ENCODE results near the gene ALDH16A1. TPM values are rescaled to one million over a fixed set of nuclear protein-coding genes. Genes with fewer than 3 reads are reported as not detected.

Gene ALDH16A1
- total and polyA plus RNA-seq, 2 experiments from 2014 or later, result 29.9 to 38.7 TPM

DNA sequence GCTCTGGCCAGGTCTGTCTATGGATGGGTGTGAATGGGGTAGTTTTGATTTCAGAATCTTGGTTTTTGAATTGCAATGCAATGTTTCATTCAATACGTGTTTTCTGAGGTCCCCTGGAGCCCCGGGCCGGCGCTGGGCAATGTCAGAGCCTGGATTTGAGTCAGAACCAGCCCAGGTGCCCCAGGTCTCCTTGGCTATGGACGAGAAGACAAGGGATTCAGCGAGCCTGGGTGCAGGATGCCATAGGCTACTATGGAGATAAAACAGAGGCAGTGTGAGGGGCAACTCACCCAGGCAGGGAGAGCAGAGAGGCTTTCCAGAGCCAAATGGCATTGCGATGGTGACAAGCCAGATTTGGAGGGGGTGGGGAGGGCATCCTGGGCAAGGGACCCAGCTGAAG lies 33.2 kb downstream of the ALDH16A1 start:
- DNase-seq (ENCODE audit: low spot score), result no peak
- Histone ChIP-seq H2AFZ (no peak overlapping the region), H3K4me3 (no peak overlapping the region), H3K27ac (no peak overlapping the region), H3K9me2 (replicated peaks; ENCODE audit: insufficient read depth) (no peaks in the 10 kb centered on the region), H3K79me2 (peaks cover 37% of the 10 kb centered on the region), H4K20me1 (ENCODE audit: insufficient read depth, poor library complexity, severe bottlenecking) (peaks cover 33% of the 10 kb centered on the region), H3K27me3 (no peaks in the 10 kb centered on the region), H3K9me3 (ENCODE audit: low read depth) (no peaks in the 10 kb centered on the region), H3K4me1 (ENCODE audit: insufficient read depth) (peaks cover 20% of the 10 kb centered on the region), H3K4me2 (no peak overlapping the region), H3K36me3 (replicated peaks; ENCODE audit: insufficient read depth, low read depth) (peaks cover 5% of the 10 kb centered on the region)
- WGBS (ENCODE audit: low lambda C conversion rate, missing lambda C conversion rate), result 94% methylated on average over 7 of the region's 7 CpGs
- TF ChIP-seq, protein P1, sequence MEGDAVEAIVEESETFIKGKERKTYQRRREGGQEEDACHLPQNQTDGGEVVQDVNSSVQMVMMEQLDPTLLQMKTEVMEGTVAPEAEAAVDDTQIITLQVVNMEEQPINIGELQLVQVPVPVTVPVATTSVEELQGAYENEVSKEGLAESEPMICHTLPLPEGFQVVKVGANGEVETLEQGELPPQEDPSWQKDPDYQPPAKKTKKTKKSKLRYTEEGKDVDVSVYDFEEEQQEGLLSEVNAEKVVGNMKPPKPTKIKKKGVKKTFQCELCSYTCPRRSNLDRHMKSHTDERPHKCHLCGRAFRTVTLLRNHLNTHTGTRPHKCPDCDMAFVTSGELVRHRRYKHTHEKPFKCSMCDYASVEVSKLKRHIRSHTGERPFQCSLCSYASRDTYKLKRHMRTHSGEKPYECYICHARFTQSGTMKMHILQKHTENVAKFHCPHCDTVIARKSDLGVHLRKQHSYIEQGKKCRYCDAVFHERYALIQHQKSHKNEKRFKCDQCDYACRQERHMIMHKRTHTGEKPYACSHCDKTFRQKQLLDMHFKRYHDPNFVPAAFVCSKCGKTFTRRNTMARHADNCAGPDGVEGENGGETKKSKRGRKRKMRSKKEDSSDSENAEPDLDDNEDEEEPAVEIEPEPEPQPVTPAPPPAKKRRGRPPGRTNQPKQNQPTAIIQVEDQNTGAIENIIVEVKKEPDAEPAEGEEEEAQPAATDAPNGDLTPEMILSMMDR (IDR thresholded peaks at IDR 0.05; ENCODE audit: poor library complexity), result no peak
- TF ChIP-seq EZH2phosphoT487 (IDR thresholded peaks at IDR 0.05; ENCODE audit: low read depth, severe bottlenecking, unreplicated experiment), result no peak

DNA sequence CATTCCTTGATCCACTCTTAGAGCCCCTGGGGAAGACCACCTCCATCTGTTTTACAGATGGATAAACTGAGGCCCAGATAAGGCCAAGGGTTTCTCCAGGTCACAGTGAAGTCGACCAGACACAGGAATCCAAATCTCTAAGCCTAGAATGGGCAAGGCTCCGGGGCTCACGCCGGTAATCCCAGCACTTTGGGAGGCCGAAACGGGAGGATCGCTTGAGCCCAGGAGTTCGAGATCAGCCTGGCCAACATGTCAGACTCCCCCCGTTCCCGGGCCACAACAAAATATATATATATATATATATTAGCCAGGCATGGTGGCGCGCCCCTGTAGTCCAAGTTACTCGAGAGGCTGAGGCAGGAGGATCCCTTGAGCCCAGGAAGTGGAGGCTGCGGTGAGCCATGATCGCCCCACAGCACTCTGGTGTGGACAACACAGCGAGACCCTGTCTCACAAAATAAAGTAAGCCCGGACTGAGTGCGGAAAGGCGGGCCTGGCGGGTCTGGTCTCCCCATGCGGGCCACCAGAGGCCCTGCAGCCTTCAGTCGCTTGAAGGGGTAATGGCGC lies 33.8 kb downstream of the ALDH16A1 start:
- H3K9me2 ChIP-seq (replicated peaks; ENCODE audit: insufficient read depth), result no peaks in the 10 kb centered on the region
- no peaks in the 10 kb centered on the region for H3K9me3 ChIP-seq (ENCODE audit: low read depth)
- peaks cover 37% of the 10 kb centered on the region for H3K79me2 ChIP-seq
- H3K4me3 ChIP-seq, result no peak overlapping the region
- TF ChIP-seq EZH2phosphoT487 (IDR thresholded peaks at IDR 0.05; ENCODE audit: low read depth, severe bottlenecking, unreplicated experiment) (no peak), EZH2 (IDR thresholded peaks at IDR 0.05; ENCODE audit: borderline replicate concordance) (no peak)
- H3K27me3 ChIP-seq, result no peaks in the 10 kb centered on the region
- peak overlapping the region; percentile 64 for H3K4me2 ChIP-seq
- peak overlapping the region; percentile 51 for H3K27ac ChIP-seq
- H3K4me1 ChIP-seq (ENCODE audit: insufficient read depth), result peaks cover 20% of the 10 kb centered on the region
- peak overlapping the region; percentile 64 for H2AFZ ChIP-seq
- peaks cover 33% of the 10 kb centered on the region for H4K20me1 ChIP-seq (ENCODE audit: insufficient read depth, poor library complexity, severe bottlenecking)
- H3K36me3 ChIP-seq (replicated peaks; ENCODE audit: insufficient read depth, low read depth), result peaks cover 5% of the 10 kb centered on the region
- no peak for DNase-seq (ENCODE audit: low spot score)
- WGBS (ENCODE audit: low lambda C conversion rate, missing lambda C conversion rate), result 68% methylated on average over 23 of the region's 23 CpGs

DNA sequence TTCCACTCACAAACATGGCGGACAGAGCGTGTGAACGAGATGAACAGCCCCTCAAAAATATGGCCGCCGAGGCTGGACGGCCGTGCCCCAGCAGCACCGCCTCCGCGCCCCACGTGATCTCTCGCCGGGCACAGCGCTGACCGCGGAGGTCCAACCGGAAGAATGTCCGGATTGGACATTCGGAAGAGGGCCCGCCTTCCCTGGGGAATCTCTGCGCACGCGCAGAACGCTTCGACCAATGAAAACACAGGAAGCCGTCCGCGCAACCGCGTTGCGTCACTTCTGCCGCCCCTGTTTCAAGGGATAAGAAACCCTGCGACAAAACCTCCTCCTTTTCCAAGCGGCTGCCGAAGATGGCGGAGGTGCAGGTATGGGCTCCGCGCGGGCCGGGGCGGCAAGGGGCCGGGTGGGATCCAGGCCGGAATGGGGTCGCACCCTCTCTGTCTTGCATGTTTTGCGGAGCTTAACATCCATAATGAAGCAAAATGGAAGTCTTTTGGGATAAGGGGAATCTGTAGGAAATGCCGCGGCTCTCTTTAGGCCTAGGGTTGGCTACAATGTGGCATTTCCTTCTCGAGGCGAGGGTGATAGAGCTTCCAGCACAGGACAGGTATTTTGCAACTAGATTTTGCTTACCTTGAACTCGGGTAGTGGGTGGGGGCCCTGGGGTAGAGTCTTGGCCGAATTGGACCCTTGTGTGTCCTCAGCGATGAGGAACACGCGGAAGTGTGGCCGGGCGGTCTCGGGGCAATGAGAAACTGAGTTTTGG lies 34.4 kb downstream of the ALDH16A1 start, which contains the start of gene RPL13A:
Gene RPL13A, plus strand, starts transcription at position 332 of the 769 bp plus-strand sequence. Its CDS starts 22 bp downstream, at position 354.
- peak; percentile 100 for DNase-seq (ENCODE audit: low spot score)

More for the DNA sequence above, 34.4 kb downstream of the ALDH16A1 start, which contains the start of gene RPL13A:
- Histone ChIP-seq H3K79me2 (peaks cover 37% of the 10 kb centered on the region), H3K4me2 (peak within 1 kb of the TSS; percentile 98), H4K20me1 (ENCODE audit: insufficient read depth, poor library complexity, severe bottlenecking) (peaks cover 33% of the 10 kb centered on the region), H3K9me2 (replicated peaks; ENCODE audit: insufficient read depth) (no peaks in the 10 kb centered on the region), H3K4me3 (peak within 1 kb of the TSS; percentile 58), H3K27me3 (no peaks in the 10 kb centered on the region), H2AFZ (peak within 1 kb of the TSS; percentile 64), H3K4me1 (ENCODE audit: insufficient read depth) (peaks cover 20% of the 10 kb centered on the region), H3K9me3 (ENCODE audit: low read depth) (no peaks in the 10 kb centered on the region), H3K27ac (peak within 1 kb of the TSS; percentile 82), H3K36me3 (replicated peaks; ENCODE audit: insufficient read depth, low read depth) (peaks cover 5% of the 10 kb centered on the region)
- under 1% methylated on average over 57 of the region's 57 CpGs for WGBS (ENCODE audit: low lambda C conversion rate, missing lambda C conversion rate)
- TF ChIP-seq EZH2 (IDR thresholded peaks at IDR 0.05; ENCODE audit: borderline replicate concordance) (no peak), EZH2phosphoT487 (IDR thresholded peaks at IDR 0.05; ENCODE audit: low read depth, severe bottlenecking, unreplicated experiment) (no peak)
- TF ChIP-seq, protein P1 (IDR thresholded peaks at IDR 0.05; ENCODE audit: poor library complexity), result no peak
